GM15510 (cell line): ENCODE measurements around the gene HHIPL2.

Source experiments
- POLR2A ChIP-seq: IDR thresholded peaks from 3 replicates; pipeline ENCODE4 v1.6.1; 2011; ENCODE audit warnings: borderline replicate concordance; ENCODE audit not compliant: insufficient read length; ENCODE audit errors: extremely low read depth

The HHIPL2 gene

GRCh38 chr1:222547260-222547614 is 667 bp downstream of the HHIPL2 start:
- TF ChIP-seq POLR2A: no peak

- no peak for TF ChIP-seq POLR2A
Measured at GRCh38 chr1:222546548-222547259, 1.2 kb downstream of the HHIPL2 start.

GRCh38 chr1:222546091-222546490 is 1.8 kb downstream of the HHIPL2 start:
- no peak for TF ChIP-seq POLR2A

GRCh38 chr1:222543817-222544216 is 4.1 kb downstream of the HHIPL2 start:
- TF ChIP-seq POLR2A: no peak

- no peak for TF ChIP-seq POLR2A
Measured at GRCh38 chr1:222540598-222540995, 7.3 kb downstream of the HHIPL2 start.

- TF ChIP-seq POLR2A: no peak
Measured at GRCh38 chr1:222539951-222540597, 7.8 kb downstream of the HHIPL2 start.

GRCh38 chr1:222535455-222535854 is 12.4 kb downstream of the HHIPL2 start:
- TF ChIP-seq POLR2A: no peak

GRCh38 chr1:222530852-222531251 is 17.1 kb downstream of the HHIPL2 start:
- no peak for TF ChIP-seq POLR2A

- no peak for TF ChIP-seq POLR2A
Measured at GRCh38 chr1:222529916-222530315, 18.0 kb downstream of the HHIPL2 start.

GRCh38 chr1:222529181-222529580 is 18.7 kb downstream of the HHIPL2 start:
- TF ChIP-seq POLR2A: no peak

GRCh38 chr1:222525951-222526350 is 22.0 kb downstream of the HHIPL2 start:
- no peak for TF ChIP-seq POLR2A

GRCh38 chr1:222523852-222524251 is 24.1 kb downstream of the HHIPL2 start:
- no peak for TF ChIP-seq POLR2A

GRCh38 chr1:222522105-222522915 is 25.6 kb downstream of the HHIPL2 start:
- TF ChIP-seq POLR2A: no peak

GRCh38 chr1:222521299-222522104 is 26.4 kb downstream of the HHIPL2 start:
- TF ChIP-seq POLR2A: no peak
